Mesendoderm (in vitro differentiated cells): ENCODE results near the gene HACD1. TPM values are rescaled to one million over a fixed set of nuclear protein-coding genes. Genes with fewer than 3 reads are reported as not detected.

ENCODE experiments used
- DNase-seq: peaks from one replicate; pipeline ENCODE4 v3.0.0; 2013
- H2AK5ac ChIP-seq: 2 replicates; pipeline ENCODE4 v1.6.1; 2013; ENCODE audit warnings: low read length, inconsistent platforms
- H2BK120ac ChIP-seq: 2 replicates; pipeline ENCODE4 v1.6.1; 2013; ENCODE audit warnings: low read depth, mild to moderate bottlenecking, low read length, moderate library complexity, mixed read lengths
- H2BK15ac ChIP-seq: replicated peaks from 2 replicates; pipeline ENCODE4 v1.6.1; 2013; ENCODE audit warnings: low read depth, mild to moderate bottlenecking, moderate library complexity
- H2BK5ac ChIP-seq: 2 replicates; pipeline ENCODE4 v1.6.1; 2013; ENCODE audit warnings: low read length, inconsistent platforms
- H3K18ac ChIP-seq: 2 replicates; pipeline ENCODE4 v1.6.1; 2013; ENCODE audit warnings: mild to moderate bottlenecking, low read length, mixed read lengths
- H3K23ac ChIP-seq: one replicate; pipeline ENCODE4 v1.6.1; 2013; ENCODE audit warnings: low read length
- H3K27ac ChIP-seq: 2 replicates; pipeline ENCODE4 v1.5.1; 2013; ENCODE audit warnings: low read depth, mild to moderate bottlenecking, inconsistent platforms, low read length, moderate library complexity
- H3K27me3 ChIP-seq: 2 replicates; pipeline ENCODE4 v1.6.1; 2013; ENCODE audit warnings: low read length, control low read depth, mild to moderate bottlenecking, inconsistent platforms; ENCODE audit not compliant: insufficient read depth, poor library complexity
- H3K36me3 ChIP-seq: 2 replicates; pipeline ENCODE4 v1.6.1; 2013; ENCODE audit warnings: low read length, inconsistent platforms; ENCODE audit not compliant: control insufficient read depth, insufficient read depth
- H3K4ac ChIP-seq: one replicate; pipeline ENCODE4 v1.6.1; 2013; ENCODE audit warnings: low read depth, mild to moderate bottlenecking, low read length, moderate library complexity
- H3K4me1 ChIP-seq: 2 replicates; pipeline ENCODE4 v1.6.1; 2013; ENCODE audit warnings: low read depth, low read length, inconsistent platforms; ENCODE audit not compliant: control insufficient read depth
- H3K4me2 ChIP-seq: 2 replicates; pipeline ENCODE4 v1.6.1; 2013; ENCODE audit warnings: low read length
- H3K4me3 ChIP-seq: 2 replicates; pipeline ENCODE4 v1.5.1; 2013; ENCODE audit warnings: mild to moderate bottlenecking, low read length
- H3K56ac ChIP-seq: one replicate; pipeline ENCODE4 v1.6.1; 2013; ENCODE audit warnings: low read length
- H3K79me1 ChIP-seq: 2 replicates; pipeline ENCODE4 v1.6.1; 2013; ENCODE audit warnings: low read length, inconsistent platforms
- H3K79me2 ChIP-seq: 2 replicates; pipeline ENCODE4 v1.6.1; 2013; ENCODE audit warnings: mild to moderate bottlenecking, low read length; ENCODE audit not compliant: control insufficient read depth, insufficient read depth
- H3K9ac ChIP-seq: 2 replicates; pipeline ENCODE4 v1.6.1; 2013; ENCODE audit warnings: low read length, inconsistent platforms
- H4K5ac ChIP-seq: one replicate; pipeline ENCODE4 v1.6.1; 2013; ENCODE audit warnings: low read length
- H4K8ac ChIP-seq: one replicate; pipeline ENCODE4 v1.6.1; 2013; ENCODE audit warnings: low read depth, mild to moderate bottlenecking, control low read depth, low read length, moderate library complexity
- WGBS: extraction: QIAGEN DNeasy Blood & Tissue Kit; methylation state at CpG from one replicate; pipeline ENCODE4 v1.1.7; 2013; ENCODE audit warnings: low lambda C conversion rate, missing lambda C conversion rate; ENCODE audit not compliant: insufficient coverage; ENCODE audit errors: extremely low coverage; 5-methylcytosine and 5-hydroxymethylcytosine counted together
- polyA plus RNA-seq, 2 experiments: library from polyadenylated mRNA; stranded (reverse); fragments of 200-250 nt; gene quantifications; one replicate each; pipeline ENCODE4 v1.2.3, GENCODE V29; 2013

HACD1 gene, protein sequence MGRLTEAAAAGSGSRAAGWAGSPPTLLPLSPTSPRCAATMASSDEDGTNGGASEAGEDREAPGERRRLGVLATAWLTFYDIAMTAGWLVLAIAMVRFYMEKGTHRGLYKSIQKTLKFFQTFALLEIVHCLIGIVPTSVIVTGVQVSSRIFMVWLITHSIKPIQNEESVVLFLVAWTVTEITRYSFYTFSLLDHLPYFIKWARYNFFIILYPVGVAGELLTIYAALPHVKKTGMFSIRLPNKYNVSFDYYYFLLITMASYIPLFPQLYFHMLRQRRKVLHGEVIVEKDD
- polyA plus RNA-seq (2013, experiment 1 of 2) = 24.1 TPM
- polyA plus RNA-seq (2013, experiment 2 of 2) = 24.0 TPM

DNA sequence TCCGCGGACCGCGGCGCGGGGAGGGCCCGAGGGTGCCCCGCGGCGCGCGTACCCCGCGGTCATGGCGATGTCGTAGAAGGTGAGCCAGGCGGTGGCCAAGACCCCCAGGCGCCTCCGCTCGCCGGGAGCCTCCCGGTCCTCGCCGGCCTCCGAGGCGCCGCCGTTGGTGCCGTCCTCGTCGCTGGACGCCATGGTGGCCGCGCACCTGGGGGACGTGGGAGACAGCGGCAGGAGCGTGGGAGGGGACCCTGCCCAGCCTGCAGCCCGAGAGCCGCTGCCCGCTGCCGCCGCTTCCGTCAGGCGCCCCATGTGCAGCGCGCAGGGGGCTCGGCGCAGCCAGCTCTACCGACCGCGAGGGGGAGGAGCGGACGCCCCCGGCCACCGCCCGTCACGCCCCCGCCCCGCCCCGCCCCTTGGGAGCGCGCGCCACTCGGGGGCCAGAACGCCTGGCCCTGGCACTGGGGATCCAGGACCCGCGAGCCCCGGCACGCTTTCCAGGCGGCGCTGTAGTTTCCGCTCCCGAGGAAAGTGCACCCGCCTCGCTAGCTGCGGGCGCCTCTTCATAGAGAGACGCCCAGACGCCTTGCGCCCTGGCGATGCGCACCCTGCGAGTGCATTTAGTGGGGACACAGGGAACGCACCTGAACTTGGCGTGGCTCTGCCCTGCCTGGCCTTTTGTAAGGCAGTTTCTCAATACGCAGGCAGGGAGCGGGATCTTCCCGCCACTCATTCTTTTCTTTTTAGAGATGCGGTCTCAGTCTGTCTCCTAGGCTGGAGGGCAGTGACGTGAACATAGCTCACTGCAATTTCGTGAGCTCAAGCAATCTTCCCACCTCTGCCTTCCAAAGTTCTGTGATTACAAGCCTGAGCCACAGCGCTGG is at the start of gene HACD1:
HACD1 (minus strand) TSS at position 344 of the 881 bp plus-strand sequence; CDS start at position 309, 35 bp downstream.
- H4K5ac ChIP-seq = no peak within 1 kb of the TSS
- H2BK5ac ChIP-seq = peak within 1 kb of the TSS; percentile 67
- H3K36me3 ChIP-seq = no peaks in the 10 kb centered on the region
- peak within 1 kb of the TSS; percentile 83 for H3K9ac ChIP-seq
- no CpG with 5 or more reads among the region's 92 CpGs for WGBS
- peak within 1 kb of the TSS; percentile 59 for H3K4me3 ChIP-seq
- peak within 1 kb of the TSS; percentile 66 for H3K23ac ChIP-seq
- H3K4me1 ChIP-seq = no peaks in the 10 kb centered on the region
- H3K56ac ChIP-seq = peak within 1 kb of the TSS; percentile 96
- DNase-seq = peak; percentile 89
- H2BK15ac ChIP-seq = peak within 1 kb of the TSS; percentile 20
- peak within 1 kb of the TSS; percentile 96 for H3K27ac ChIP-seq
- peak within 1 kb of the TSS; percentile 55 for H3K4me2 ChIP-seq
- H3K18ac ChIP-seq = peak within 1 kb of the TSS; percentile 98
- H3K79me2 ChIP-seq = no peaks in the 10 kb centered on the region
- peak within 1 kb of the TSS; percentile 81 for H3K4ac ChIP-seq
- H2BK120ac ChIP-seq = peak within 1 kb of the TSS; percentile 73
- no peaks in the 10 kb centered on the region for H3K79me1 ChIP-seq
- no peaks in the 10 kb centered on the region for H3K27me3 ChIP-seq
- H2AK5ac ChIP-seq = no peak within 1 kb of the TSS
- no peak within 1 kb of the TSS for H4K8ac ChIP-seq

DNA sequence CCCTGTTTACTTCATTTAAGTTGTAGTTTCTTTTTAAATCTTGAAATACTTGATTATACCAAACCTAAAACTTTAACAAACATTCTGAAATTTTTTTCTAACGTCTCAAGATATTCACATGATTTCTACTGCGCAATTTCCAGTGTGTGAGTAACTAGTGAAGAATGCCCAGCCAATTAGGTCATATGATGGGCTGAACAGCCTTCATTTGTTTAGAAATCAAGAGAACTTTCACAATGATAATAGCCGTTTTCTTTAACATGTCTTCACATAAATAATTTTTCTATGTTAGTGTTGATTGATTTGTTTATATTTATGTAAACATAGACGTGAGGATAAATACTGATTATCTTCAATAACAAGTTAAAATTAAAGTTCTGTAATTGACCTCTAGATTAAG is 48.6 kb upstream of the HACD1 start:
- H3K79me1 ChIP-seq = peaks cover 1% of the 10 kb centered on the region
- no peak overlapping the region for H3K27ac ChIP-seq
- no peak overlapping the region for H3K23ac ChIP-seq
- H3K4me1 ChIP-seq = no peaks in the 10 kb centered on the region
- no peak overlapping the region for H2BK15ac ChIP-seq
- no peak overlapping the region for H2BK120ac ChIP-seq
- no peak overlapping the region for H3K4me2 ChIP-seq
- H3K4me3 ChIP-seq = no peak overlapping the region
- no peak overlapping the region for H3K4ac ChIP-seq
- DNase-seq = peak; percentile 45
- no peak overlapping the region for H2BK5ac ChIP-seq
- whole genome bisulfite sequencing = 100% methylated on average over 2 of the region's 4 CpGs
- H3K56ac ChIP-seq = no peak overlapping the region
- H3K27me3 ChIP-seq = no peaks in the 10 kb centered on the region
- H3K9ac ChIP-seq = no peak overlapping the region
- no peak overlapping the region for H4K5ac ChIP-seq
- H3K18ac ChIP-seq = no peak overlapping the region
- H3K36me3 ChIP-seq = no peaks in the 10 kb centered on the region
- no peak overlapping the region for H2AK5ac ChIP-seq
- H4K8ac ChIP-seq = no peak overlapping the region
- H3K79me2 ChIP-seq = peaks cover 4% of the 10 kb centered on the region

DNA sequence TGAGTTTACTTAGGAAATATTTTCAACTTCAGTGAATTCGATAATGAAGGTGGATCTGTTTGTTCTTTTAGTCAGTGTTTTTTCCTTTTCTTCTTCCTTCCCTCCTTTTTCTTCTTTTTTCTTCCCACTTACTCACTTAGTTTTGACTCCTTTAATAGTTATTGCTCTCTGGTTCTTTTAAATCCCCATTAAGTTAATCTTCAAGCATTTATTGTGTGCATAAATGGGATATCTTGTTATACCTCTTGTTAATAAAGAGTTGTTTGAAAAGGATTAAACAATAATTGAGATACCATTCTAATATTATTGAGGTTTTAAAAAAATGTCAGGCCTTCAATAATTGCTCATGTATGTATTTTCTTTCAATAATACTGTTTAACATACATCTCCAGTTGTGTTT is 46.3 kb upstream of the HACD1 start:
- DNase-seq = no peak
- Histone ChIP-seq H3K18ac (no peak overlapping the region), H3K23ac (no peak overlapping the region), H3K4me2 (no peak overlapping the region), H2AK5ac (no peak overlapping the region), H2BK5ac (no peak overlapping the region), H4K5ac (no peak overlapping the region), H3K36me3 (no peaks in the 10 kb centered on the region), H3K27ac (no peak overlapping the region), H3K27me3 (no peaks in the 10 kb centered on the region), H3K4ac (no peak overlapping the region), H2BK15ac (no peak overlapping the region), H3K4me3 (no peak overlapping the region), H3K79me2 (peaks cover 9% of the 10 kb centered on the region), H3K56ac (no peak overlapping the region), H2BK120ac (no peak overlapping the region), H3K79me1 (peaks cover 3% of the 10 kb centered on the region), H4K8ac (no peak overlapping the region), H3K4me1 (no peaks in the 10 kb centered on the region), H3K9ac (no peak overlapping the region)
- no CpG with 5 or more reads among the region's 1 CpG for WGBS

DNA sequence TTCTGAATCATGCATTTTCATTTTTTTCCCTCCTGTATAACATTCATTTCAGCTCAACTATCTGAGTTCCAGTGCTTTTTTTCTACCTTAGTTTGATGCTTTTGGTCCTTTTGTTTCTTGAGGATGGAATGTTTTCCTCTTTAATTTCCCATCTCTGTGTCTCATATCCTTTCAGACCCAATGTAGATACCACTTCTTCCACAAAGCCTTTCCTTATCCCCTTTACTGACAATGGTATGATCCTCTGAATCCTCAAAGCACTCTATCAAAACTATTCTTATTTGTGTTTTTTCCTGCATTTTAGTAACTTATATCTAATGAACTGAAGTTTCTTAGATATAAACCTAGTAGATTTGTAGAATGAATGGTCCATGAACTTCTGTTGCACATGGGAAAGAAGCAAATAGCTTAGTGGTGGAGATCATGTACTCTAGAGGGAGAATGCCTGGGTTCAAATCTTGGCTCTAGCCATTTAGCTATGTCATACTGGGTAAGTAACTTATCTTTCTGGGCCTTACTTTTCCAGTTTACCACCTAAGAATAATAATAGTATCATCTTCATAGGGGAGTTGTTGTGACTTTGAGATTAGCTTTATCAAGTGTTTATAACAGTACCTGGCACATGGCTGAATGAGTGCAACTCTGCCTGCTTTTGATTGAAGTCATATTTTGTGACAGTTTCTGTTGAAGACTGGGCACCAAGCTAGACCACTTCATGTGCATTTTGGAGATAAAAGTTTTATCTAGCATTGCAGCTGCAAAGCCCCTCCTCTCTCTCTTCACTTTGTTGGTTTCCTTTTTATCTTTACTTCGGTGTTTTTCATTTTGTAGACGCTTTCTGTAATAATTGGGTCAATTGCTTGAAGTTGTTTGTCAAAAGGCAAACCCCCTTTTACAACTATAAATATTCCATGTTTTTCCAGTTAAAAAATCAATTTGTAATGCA is 45.3 kb upstream of the HACD1 start:
- no peaks in the 10 kb centered on the region for H3K27me3 ChIP-seq
- H2BK5ac ChIP-seq = no peak overlapping the region
- H3K27ac ChIP-seq = no peak overlapping the region
- H3K4ac ChIP-seq = no peak overlapping the region
- H3K4me2 ChIP-seq = no peak overlapping the region
- H3K36me3 ChIP-seq = no peaks in the 10 kb centered on the region
- no peak overlapping the region for H4K8ac ChIP-seq
- H3K9ac ChIP-seq = no peak overlapping the region
- H2BK15ac ChIP-seq = no peak overlapping the region
- H3K56ac ChIP-seq = no peak overlapping the region
- H2AK5ac ChIP-seq = no peak overlapping the region
- H3K4me3 ChIP-seq = no peak overlapping the region
- H3K79me2 ChIP-seq = peaks cover 9% of the 10 kb centered on the region
- no peak overlapping the region for H2BK120ac ChIP-seq
- H3K79me1 ChIP-seq = peaks cover 3% of the 10 kb centered on the region
- no CpG with 5 or more reads among the region's 2 CpGs for WGBS
- no peaks in the 10 kb centered on the region for H3K4me1 ChIP-seq
- no peak for DNase-seq
- H4K5ac ChIP-seq = no peak overlapping the region
- H3K23ac ChIP-seq = no peak overlapping the region
- no peak overlapping the region for H3K18ac ChIP-seq

DNA sequence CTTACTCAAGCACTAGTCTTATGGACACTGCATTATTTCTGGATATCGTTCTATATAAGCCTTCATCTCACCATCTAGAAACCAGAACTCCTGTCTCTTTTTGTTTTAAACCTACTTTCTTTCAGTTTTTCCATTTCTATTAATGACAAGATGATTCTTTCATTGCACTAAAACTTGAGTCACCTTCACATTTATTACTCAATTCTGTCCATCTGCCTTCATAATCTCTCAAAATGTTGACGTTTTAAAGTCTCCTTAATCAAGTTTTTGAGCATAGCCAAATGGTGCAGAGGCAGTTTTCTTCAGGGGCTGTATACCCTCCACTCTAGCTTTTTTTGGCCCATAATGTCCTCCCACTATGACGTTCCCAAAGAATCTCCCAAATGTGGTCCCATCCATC is 44.3 kb upstream of the HACD1 start:
- Histone ChIP-seq H3K9ac (no peak overlapping the region), H2BK5ac (no peak overlapping the region), H3K4me2 (no peak overlapping the region), H3K79me2 (peaks cover 16% of the 10 kb centered on the region), H2AK5ac (no peak overlapping the region), H3K4me3 (no peak overlapping the region), H3K79me1 (peaks cover 3% of the 10 kb centered on the region), H3K27ac (no peak overlapping the region), H3K56ac (no peak overlapping the region), H3K27me3 (no peaks in the 10 kb centered on the region), H3K36me3 (no peaks in the 10 kb centered on the region), H3K18ac (no peak overlapping the region), H3K4ac (no peak overlapping the region), H4K5ac (no peak overlapping the region), H3K23ac (no peak overlapping the region), H3K4me1 (no peaks in the 10 kb centered on the region), H2BK120ac (no peak overlapping the region), H2BK15ac (no peak overlapping the region), H4K8ac (no peak overlapping the region)
- no CpG with 5 or more reads among the region's 3 CpGs for WGBS
- no peak for DNase-seq
